ENCODE data around the gene CSGALNACT2.
"Not testable (repeated sequence)": the region's sequence is repeated elsewhere in the genome, so short reads cannot be mapped to it uniquely, and the experiment has no call there.

CSGALNACT2 gene

GRCh38 chr10:43145936-43146335, 7.7 kb downstream of the CSGALNACT2 start:
- not testable (repeated sequence) for DNase-seq

GRCh38 chr10:43151371-43151770, 13.1 kb downstream of the CSGALNACT2 start:
- no peak for DNase-seq

- DNase-seq: no peak
These were observed 15.7 kb downstream of the CSGALNACT2 start for GRCh38 chr10:43153901-43154300.

GRCh38 chr10:43155221-43155620, 17.0 kb downstream of the CSGALNACT2 start:
- DNase-seq: no peak

GRCh38 chr10:43155741-43156140, 17.5 kb downstream of the CSGALNACT2 start:
- DNase-seq: no peak

- no peak for DNase-seq
These were observed 18.5 kb downstream of the CSGALNACT2 start for GRCh38 chr10:43156590-43157341.

- no peak for DNase-seq
These were observed 20.4 kb downstream of the CSGALNACT2 start for GRCh38 chr10:43158636-43159035.

GRCh38 chr10:43160046-43160920, 22.0 kb downstream of the CSGALNACT2 start:
- DNase-seq: peak; percentile 26

GRCh38 chr10:43160921-43161255, 22.6 kb downstream of the CSGALNACT2 start:
- DNase-seq: no peak

GRCh38 chr10:43162604-43163003, 24.4 kb downstream of the CSGALNACT2 start:
- no peak for DNase-seq

GRCh38 chr10:43166207-43166879, 28.1 kb downstream of the CSGALNACT2 start:
- no peak for DNase-seq

- DNase-seq: no peak
These were observed 28.7 kb downstream of the CSGALNACT2 start for GRCh38 chr10:43166880-43167497.

GRCh38 chr10:43167498-43167889, 29.2 kb downstream of the CSGALNACT2 start:
- DNase-seq: no peak

GRCh38 chr10:43170491-43170890, 32.2 kb downstream of the CSGALNACT2 start:
- DNase-seq: no peak

GRCh38 chr10:43172645-43173044, 34.4 kb downstream of the CSGALNACT2 start:
- DNase-seq: no peak

GRCh38 chr10:43173120-43173519, 34.9 kb downstream of the CSGALNACT2 start:
- DNase-seq: no peak

GRCh38 chr10:43174969-43175368, 36.7 kb downstream of the CSGALNACT2 start:
- no peak for DNase-seq

GRCh38 chr10:43176271-43176670, 38.0 kb downstream of the CSGALNACT2 start:
- DNase-seq: no peak

- DNase-seq: no peak
These were observed 39.4 kb downstream of the CSGALNACT2 start for GRCh38 chr10:43177595-43177994.

- no peak for DNase-seq
These were observed 42.9 kb downstream of the CSGALNACT2 start for GRCh38 chr10:43181146-43181545.

GRCh38 chr10:43183764-43184163, 45.5 kb downstream of the CSGALNACT2 start:
- DNase-seq: not testable (repeated sequence)

GRCh38 chr10:43186150-43186549, 47.9 kb downstream of the CSGALNACT2 start:
- no peak for DNase-seq

- no peak for DNase-seq
These were observed 49.0 kb downstream of the CSGALNACT2 start for GRCh38 chr10:43187213-43187612.
